Loucy (cell line): ENCODE results near the gene CDR2L.

Experiments
- H2AFZ ChIP-seq: fragments of 200-600 bp; sonication (generic); 2 replicates; pipeline ENCODE4 v1.6.0; 2016; ENCODE audit warnings: antibody characterized with exemption, mild to moderate bottlenecking, low read length, moderate library complexity
- H3F3A ChIP-seq: fragments of 200-600 bp; 2 replicates; pipeline ENCODE4 v1.6.0; 2016; ENCODE audit warnings: antibody characterized with exemption, low read depth, mild to moderate bottlenecking
- H3K27me3 ChIP-seq: fragments of 200-600 bp; sonication (generic); 2 replicates; pipeline ENCODE4 v1.6.1; 2014; ENCODE audit warnings: low read length, mild to moderate bottlenecking; ENCODE audit not compliant: insufficient read depth, poor library complexity, severe bottlenecking
- H3K36me3 ChIP-seq: fragments of 200-600 bp; sonication (generic); 2 replicates; pipeline ENCODE4 v1.6.1; 2016; ENCODE audit warnings: low read length; ENCODE audit not compliant: insufficient read depth
- H3K4me1 ChIP-seq: fragments of 200-600 bp; sonication (generic); 2 replicates; pipeline ENCODE4 v1.5.1; 2014; ENCODE audit warnings: low read length, mild to moderate bottlenecking; ENCODE audit not compliant: insufficient read depth, poor library complexity, severe bottlenecking
- H3K4me2 ChIP-seq: fragments of 200-600 bp; sonication (generic); 2 replicates; pipeline ENCODE4 v1.6.0; 2014; ENCODE audit warnings: antibody characterized with exemption, low read length, low read depth, mild to moderate bottlenecking; ENCODE audit not compliant: poor library complexity, severe bottlenecking
- H3K4me3 ChIP-seq: fragments of 200-600 bp; sonication (generic); 2 replicates; pipeline ENCODE4 v1.5.1; 2014; ENCODE audit warnings: low read length, mild to moderate bottlenecking, mixed read lengths; ENCODE audit not compliant: poor library complexity, severe bottlenecking
- H3K79me2 ChIP-seq: fragments of 200-600 bp; sonication (generic); 2 replicates; pipeline ENCODE4 v1.6.1; 2014; ENCODE audit warnings: low read length; ENCODE audit not compliant: insufficient read depth
- H3K9ac ChIP-seq: fragments of 200-600 bp; sonication (generic); 2 replicates; pipeline ENCODE4 v1.6.0; 2014; ENCODE audit warnings: mild to moderate bottlenecking, low read depth, low read length, moderate library complexity; ENCODE audit not compliant: poor library complexity, severe bottlenecking
- H3K9me2 ChIP-seq: fragments of 200-600 bp; sonication (generic); replicated peaks from 2 replicates; pipeline ENCODE4 v1.6.1; 2016; ENCODE audit warnings: low read depth, low read length, mixed read lengths
- H3K9me3 ChIP-seq: fragments of 200-600 bp; sonication (generic); 2 replicates; pipeline ENCODE4 v1.6.1; 2014; ENCODE audit warnings: mild to moderate bottlenecking, antibody characterized with exemption, low read length, low read depth; ENCODE audit not compliant: insufficient read depth
- H4K20me1 ChIP-seq: fragments of 200-600 bp; sonication (generic); 2 replicates; pipeline ENCODE4 v1.6.0; 2014; ENCODE audit warnings: antibody characterized with exemption, low read length, mild to moderate bottlenecking; ENCODE audit not compliant: insufficient read depth, poor library complexity, severe bottlenecking
- EZH2phosphoT487 ChIP-seq: fragments of 200-600 bp; IDR thresholded peaks from 2 replicates; pipeline ENCODE4 v1.6.1; 2018; ENCODE audit warnings: antibody characterized with exemption, mild to moderate bottlenecking, moderate library complexity, borderline replicate concordance
- TF ChIP-seq, protein P1 (sequence below): fragments of 200-600 bp; sonication (generic); conservative IDR thresholded peaks from 2 replicates; pipeline ENCODE4 v1.5.1; 2014; ENCODE audit warnings: mild to moderate bottlenecking, antibody characterized with exemption, low read length

CDR2L gene

DNA sequence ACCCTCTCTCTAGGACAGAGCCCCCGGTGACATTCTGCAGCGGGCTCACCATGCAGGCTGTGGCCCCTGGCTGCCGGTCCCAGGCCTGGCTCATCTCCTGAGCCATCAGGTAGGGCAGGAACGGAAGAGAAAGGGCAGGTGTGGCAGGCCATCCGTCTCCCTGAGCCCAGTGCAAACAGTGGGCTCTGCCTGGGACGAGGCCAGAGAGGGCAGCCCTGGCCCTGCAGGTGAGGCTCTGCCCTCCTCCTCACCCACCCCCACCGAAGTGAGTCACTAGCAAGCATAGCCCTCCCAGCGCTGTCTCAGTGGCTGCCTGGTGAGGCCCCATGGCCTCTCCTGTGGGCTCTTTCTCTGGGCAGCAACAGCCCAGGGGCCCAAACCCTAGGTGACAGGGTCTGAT, 37.2 kb upstream of the CDR2L start:
- Histone ChIP-seq H3K79me2 (no peaks in the 10 kb centered on the region), H3K36me3 (no peaks in the 10 kb centered on the region), H3K4me2 (no peak overlapping the region), H2AFZ (no peak overlapping the region), H3K9ac (no peak overlapping the region), H3K4me1 (no peaks in the 10 kb centered on the region), H3F3A (no peaks in the 10 kb centered on the region), H3K4me3 (no peak overlapping the region), H4K20me1 (no peaks in the 10 kb centered on the region), H3K9me3 (no peaks in the 10 kb centered on the region), H3K9me2 (no peaks in the 10 kb centered on the region), H3K27me3 (no peaks in the 10 kb centered on the region)
- no peak for TF ChIP-seq EZH2phosphoT487
- TF ChIP-seq, protein P1, sequence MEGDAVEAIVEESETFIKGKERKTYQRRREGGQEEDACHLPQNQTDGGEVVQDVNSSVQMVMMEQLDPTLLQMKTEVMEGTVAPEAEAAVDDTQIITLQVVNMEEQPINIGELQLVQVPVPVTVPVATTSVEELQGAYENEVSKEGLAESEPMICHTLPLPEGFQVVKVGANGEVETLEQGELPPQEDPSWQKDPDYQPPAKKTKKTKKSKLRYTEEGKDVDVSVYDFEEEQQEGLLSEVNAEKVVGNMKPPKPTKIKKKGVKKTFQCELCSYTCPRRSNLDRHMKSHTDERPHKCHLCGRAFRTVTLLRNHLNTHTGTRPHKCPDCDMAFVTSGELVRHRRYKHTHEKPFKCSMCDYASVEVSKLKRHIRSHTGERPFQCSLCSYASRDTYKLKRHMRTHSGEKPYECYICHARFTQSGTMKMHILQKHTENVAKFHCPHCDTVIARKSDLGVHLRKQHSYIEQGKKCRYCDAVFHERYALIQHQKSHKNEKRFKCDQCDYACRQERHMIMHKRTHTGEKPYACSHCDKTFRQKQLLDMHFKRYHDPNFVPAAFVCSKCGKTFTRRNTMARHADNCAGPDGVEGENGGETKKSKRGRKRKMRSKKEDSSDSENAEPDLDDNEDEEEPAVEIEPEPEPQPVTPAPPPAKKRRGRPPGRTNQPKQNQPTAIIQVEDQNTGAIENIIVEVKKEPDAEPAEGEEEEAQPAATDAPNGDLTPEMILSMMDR = no peak

DNA sequence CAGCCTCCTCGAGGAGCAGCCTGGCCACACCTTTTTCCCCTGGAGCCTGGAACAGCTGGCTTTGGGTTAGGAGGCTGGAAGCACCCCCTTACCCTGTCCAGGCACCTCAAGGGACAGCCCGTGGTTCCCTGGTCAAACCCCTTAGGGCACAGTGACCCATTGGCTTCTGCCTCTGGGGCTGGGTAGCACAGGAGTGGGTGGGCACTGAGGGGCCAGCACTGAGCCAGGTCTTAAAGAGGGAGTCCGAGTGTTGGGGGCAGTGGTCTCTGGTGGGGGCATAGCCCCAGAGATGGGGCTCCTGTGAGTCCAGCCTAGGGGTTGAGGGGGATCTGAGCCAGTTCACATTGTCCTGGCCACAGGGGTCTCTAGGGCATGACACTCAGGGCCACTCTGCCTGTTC, 36.4 kb upstream of the CDR2L start:
- Histone ChIP-seq H3K4me3 (no peak overlapping the region), H3K4me1 (no peaks in the 10 kb centered on the region), H3K36me3 (no peaks in the 10 kb centered on the region), H3K79me2 (no peaks in the 10 kb centered on the region), H3F3A (no peaks in the 10 kb centered on the region), H3K27me3 (no peaks in the 10 kb centered on the region), H3K4me2 (no peak overlapping the region), H3K9me3 (no peaks in the 10 kb centered on the region), H3K9ac (no peak overlapping the region), H4K20me1 (no peaks in the 10 kb centered on the region), H3K9me2 (no peaks in the 10 kb centered on the region), H2AFZ (no peak overlapping the region)
- TF ChIP-seq, protein P1 = no peak
- no peak for TF ChIP-seq EZH2phosphoT487

DNA sequence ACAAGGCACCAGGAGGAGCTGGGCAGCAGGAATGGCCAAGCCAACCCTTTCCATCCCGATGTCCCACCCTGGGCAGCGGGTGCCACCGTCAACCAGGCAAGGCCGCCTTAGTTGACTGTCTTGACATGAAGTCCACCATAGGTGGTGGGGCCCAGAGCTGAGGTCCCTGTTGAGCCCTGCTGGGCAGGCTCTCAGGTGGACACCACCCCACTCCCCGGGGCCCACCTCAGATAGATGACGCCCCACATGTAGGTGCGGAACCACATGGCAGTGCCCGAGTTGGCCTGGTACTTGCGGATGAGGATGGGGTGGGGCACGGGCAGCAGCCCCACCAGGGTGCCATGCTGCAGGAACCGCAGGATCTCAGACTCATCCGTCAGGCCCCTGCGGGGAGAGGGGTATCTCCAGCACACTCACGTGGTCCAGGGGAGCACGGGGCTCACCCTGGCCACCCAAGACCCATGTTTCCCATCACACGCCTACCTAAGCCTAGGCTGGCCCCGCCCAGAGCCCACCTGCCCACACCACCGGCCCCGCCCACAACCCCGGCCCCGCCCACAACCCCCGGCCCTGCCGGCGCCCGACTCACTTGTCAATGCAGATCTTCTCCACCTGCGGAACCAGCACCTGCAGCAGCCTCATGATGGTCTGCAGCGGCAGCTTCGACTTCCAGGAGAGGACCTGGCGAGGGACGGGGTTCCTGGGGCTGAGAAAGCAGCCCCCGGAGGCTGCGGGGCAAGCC, 35.6 kb upstream of the CDR2L start:
- H3K79me2 ChIP-seq = no peaks in the 10 kb centered on the region
- H3K36me3 ChIP-seq = no peaks in the 10 kb centered on the region
- H3K4me1 ChIP-seq = no peaks in the 10 kb centered on the region
- TF ChIP-seq EZH2phosphoT487 = no peak
- TF ChIP-seq, protein P1 = no peak
- H2AFZ ChIP-seq = no peak overlapping the region
- H3K9ac ChIP-seq = no peak overlapping the region
- H3K9me2 ChIP-seq = no peaks in the 10 kb centered on the region
- H3F3A ChIP-seq = no peaks in the 10 kb centered on the region
- H4K20me1 ChIP-seq = no peaks in the 10 kb centered on the region
- no peak overlapping the region for H3K4me2 ChIP-seq
- no peaks in the 10 kb centered on the region for H3K9me3 ChIP-seq
- H3K27me3 ChIP-seq = no peaks in the 10 kb centered on the region
- H3K4me3 ChIP-seq = no peak overlapping the region
